ENCODE measurements around the gene AKIP1.

AKIP1 gene

DNA sequence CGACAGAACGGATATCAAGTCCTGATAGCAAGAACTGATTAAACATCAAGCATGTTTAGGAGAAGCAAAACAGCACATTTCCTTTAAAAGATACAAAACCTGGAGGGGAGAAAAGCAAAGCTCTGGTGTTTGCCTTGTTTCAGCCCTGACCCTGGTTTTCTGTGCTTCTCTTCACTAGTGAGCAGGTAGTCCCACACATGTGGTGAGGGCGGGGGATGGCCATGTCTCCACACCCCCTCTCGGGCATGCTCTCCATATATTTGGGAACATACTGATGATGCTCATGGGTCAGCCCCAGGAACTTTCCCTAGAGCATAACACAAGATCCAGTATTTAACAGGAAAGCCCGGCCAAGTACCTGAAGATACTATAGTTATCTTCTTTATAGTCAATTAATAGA, 11.7 kb downstream of the AKIP1 start:
- no peak overlapping the region for H3K56ac ChIP-seq (ENCODE audit: low read length)
- no peak overlapping the region for H3K4ac ChIP-seq (ENCODE audit: low read depth, low read length)
- H3K18ac ChIP-seq (ENCODE audit: low read length) = no peak overlapping the region
- H3K4me2 ChIP-seq (ENCODE audit: low read length) = no peak overlapping the region
- no peak overlapping the region for H3K27ac ChIP-seq (ENCODE audit: low read depth, low read length)
- H3K79me2 ChIP-seq (ENCODE audit: control insufficient read depth, insufficient read depth, low read length) = no peaks in the 10 kb centered on the region
- H3K9ac ChIP-seq (ENCODE audit: low read length) = no peak overlapping the region
- H3K79me1 ChIP-seq (ENCODE audit: low read length) = no peaks in the 10 kb centered on the region
- peaks cover 7% of the 10 kb centered on the region for H3K36me3 ChIP-seq (ENCODE audit: control insufficient read depth, insufficient read depth, low read length)
- no CpG with 5 or more reads among the region's 5 CpGs for WGBS (ENCODE audit: extremely low coverage, insufficient coverage, low lambda C conversion rate)
- no peak for DNase-seq
- H3K27me3 ChIP-seq (ENCODE audit: insufficient read depth, low read length, poor library complexity) = no peaks in the 10 kb centered on the region
- no peak overlapping the region for H2BK15ac ChIP-seq (replicated peaks; ENCODE audit: low read depth)
- H4K5ac ChIP-seq (ENCODE audit: low read length) = no peak overlapping the region
- H2BK120ac ChIP-seq (ENCODE audit: low read depth, low read length) = no peak overlapping the region
- H4K8ac ChIP-seq (ENCODE audit: low read depth, low read length) = no peak overlapping the region
- H3K4me3 ChIP-seq (ENCODE audit: low read length) = no peak overlapping the region
- no peaks in the 10 kb centered on the region for H3K4me1 ChIP-seq (ENCODE audit: control insufficient read depth, low read depth, low read length)
- no peak overlapping the region for H2AK5ac ChIP-seq (ENCODE audit: low read length)
- H2BK5ac ChIP-seq (ENCODE audit: low read length) = no peak overlapping the region
- H3K23ac ChIP-seq (ENCODE audit: low read length) = no peak overlapping the region

- WGBS (ENCODE audit: extremely low coverage, insufficient coverage, low lambda C conversion rate) = no CpG with 5 or more reads among the region's 5 CpGs
- no peak overlapping the region for H3K18ac ChIP-seq (ENCODE audit: low read length)
- H3K79me1 ChIP-seq (ENCODE audit: low read length) = no peaks in the 10 kb centered on the region
- H3K27me3 ChIP-seq (ENCODE audit: insufficient read depth, low read length, poor library complexity) = no peaks in the 10 kb centered on the region
- H3K27ac ChIP-seq (ENCODE audit: low read depth, low read length) = no peak overlapping the region
- no peak overlapping the region for H2BK120ac ChIP-seq (ENCODE audit: low read depth, low read length)
- H2BK15ac ChIP-seq (replicated peaks; ENCODE audit: low read depth) = no peak overlapping the region
- H3K23ac ChIP-seq (ENCODE audit: low read length) = no peak overlapping the region
- no peaks in the 10 kb centered on the region for H3K4me1 ChIP-seq (ENCODE audit: control insufficient read depth, low read depth, low read length)
- no peak overlapping the region for H3K4ac ChIP-seq (ENCODE audit: low read depth, low read length)
- H3K9ac ChIP-seq (ENCODE audit: low read length) = no peak overlapping the region
- H2AK5ac ChIP-seq (ENCODE audit: low read length) = no peak overlapping the region
- no peak for DNase-seq
- H3K4me2 ChIP-seq (ENCODE audit: low read length) = no peak overlapping the region
- no peak overlapping the region for H4K5ac ChIP-seq (ENCODE audit: low read length)
- peaks cover 5% of the 10 kb centered on the region for H3K36me3 ChIP-seq (ENCODE audit: control insufficient read depth, insufficient read depth, low read length)
- no peak overlapping the region for H2BK5ac ChIP-seq (ENCODE audit: low read length)
- H3K4me3 ChIP-seq (ENCODE audit: low read length) = no peak overlapping the region
- no peak overlapping the region for H4K8ac ChIP-seq (ENCODE audit: low read depth, low read length)
- no peak overlapping the region for H3K56ac ChIP-seq (ENCODE audit: low read length)
- H3K79me2 ChIP-seq (ENCODE audit: control insufficient read depth, insufficient read depth, low read length) = no peaks in the 10 kb centered on the region
These were observed 14.7 kb downstream of the AKIP1 start for GRCh38 chr11:8925711-8926110.

DNA sequence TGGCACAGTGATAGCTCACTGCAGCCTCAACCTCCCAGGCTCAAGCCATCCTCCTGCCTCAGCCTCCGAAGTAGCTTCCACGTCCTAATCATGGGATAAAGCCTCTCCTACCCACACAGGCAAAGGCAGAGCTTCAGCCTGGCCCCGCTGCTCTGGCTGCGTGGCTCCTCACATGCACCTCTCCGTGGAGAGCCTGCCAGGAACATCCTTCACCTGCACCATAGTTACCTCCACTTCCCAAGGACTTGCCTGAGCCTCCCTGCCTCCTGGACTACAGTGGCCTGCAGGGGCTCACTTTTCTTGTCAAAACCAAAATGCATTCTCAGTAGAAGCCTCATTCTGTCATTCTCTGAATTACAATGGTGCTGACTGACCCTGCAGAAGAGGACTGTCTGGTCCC, 15.2 kb downstream of the AKIP1 start:
- no peak overlapping the region for H3K4me3 ChIP-seq (ENCODE audit: low read length)
- H2AK5ac ChIP-seq (ENCODE audit: low read length) = no peak overlapping the region
- no peak overlapping the region for H3K9ac ChIP-seq (ENCODE audit: low read length)

GRCh38 chr11:8927233-8927632, 16.2 kb downstream of the AKIP1 start:
- H3K4me3 ChIP-seq (ENCODE audit: low read length) = no peak overlapping the region
- H3K18ac ChIP-seq (ENCODE audit: low read length) = no peak overlapping the region
- no peaks in the 10 kb centered on the region for H3K4me1 ChIP-seq (ENCODE audit: control insufficient read depth, low read depth, low read length)

More for the DNA sequence above, 15.2 kb downstream of the AKIP1 start:
- no peaks in the 10 kb centered on the region for H3K79me2 ChIP-seq (ENCODE audit: control insufficient read depth, insufficient read depth, low read length)
- H3K4ac ChIP-seq (ENCODE audit: low read depth, low read length) = no peak overlapping the region
- H2BK15ac ChIP-seq (replicated peaks; ENCODE audit: low read depth) = no peak overlapping the region
- H3K36me3 ChIP-seq (ENCODE audit: control insufficient read depth, insufficient read depth, low read length) = peaks cover 5% of the 10 kb centered on the region
- no peak overlapping the region for H2BK120ac ChIP-seq (ENCODE audit: low read depth, low read length)
- H3K79me1 ChIP-seq (ENCODE audit: low read length) = no peaks in the 10 kb centered on the region
- no peaks in the 10 kb centered on the region for H3K4me1 ChIP-seq (ENCODE audit: control insufficient read depth, low read depth, low read length)
- no peak overlapping the region for H3K4me2 ChIP-seq (ENCODE audit: low read length)
- no peak for DNase-seq
- no peak overlapping the region for H2BK5ac ChIP-seq (ENCODE audit: low read length)
- H4K8ac ChIP-seq (ENCODE audit: low read depth, low read length) = no peak overlapping the region
- H3K18ac ChIP-seq (ENCODE audit: low read length) = no peak overlapping the region
- no peak overlapping the region for H3K27ac ChIP-seq (ENCODE audit: low read depth, low read length)
- no CpG with 5 or more reads among the region's 5 CpGs for WGBS (ENCODE audit: extremely low coverage, insufficient coverage, low lambda C conversion rate)
- H3K56ac ChIP-seq (ENCODE audit: low read length) = no peak overlapping the region
- no peak overlapping the region for H4K5ac ChIP-seq (ENCODE audit: low read length)
- no peaks in the 10 kb centered on the region for H3K27me3 ChIP-seq (ENCODE audit: insufficient read depth, low read length, poor library complexity)
- H3K23ac ChIP-seq (ENCODE audit: low read length) = no peak overlapping the region

DNA sequence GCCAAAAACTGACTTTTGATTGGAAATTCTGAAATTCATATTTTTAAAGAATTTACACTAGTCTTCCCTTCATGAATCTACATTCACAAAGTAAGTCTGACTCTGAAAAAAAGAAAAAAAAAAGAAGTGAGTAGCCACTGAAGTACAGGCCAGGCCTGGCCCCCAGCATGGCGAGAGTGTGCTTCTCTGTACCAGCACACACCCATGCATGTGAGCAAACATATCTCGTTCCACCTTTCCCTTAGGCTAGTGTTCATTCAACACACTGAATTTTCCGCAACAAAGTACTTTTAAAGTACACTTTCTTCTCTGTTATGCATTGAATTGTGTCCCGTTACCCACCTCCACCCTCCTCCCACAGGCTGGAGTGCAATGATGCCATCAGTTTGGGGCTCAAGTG, 17.2 kb downstream of the AKIP1 start:
- H3K79me2 ChIP-seq (ENCODE audit: control insufficient read depth, insufficient read depth, low read length) = no peaks in the 10 kb centered on the region
- no peak overlapping the region for H3K56ac ChIP-seq (ENCODE audit: low read length)
- H2BK15ac ChIP-seq (replicated peaks; ENCODE audit: low read depth) = no peak overlapping the region
- no peak overlapping the region for H3K4me2 ChIP-seq (ENCODE audit: low read length)
- H3K4me3 ChIP-seq (ENCODE audit: low read length) = no peak overlapping the region
- no CpG with 5 or more reads among the region's 4 CpGs for WGBS (ENCODE audit: extremely low coverage, insufficient coverage, low lambda C conversion rate)
- H3K27me3 ChIP-seq (ENCODE audit: insufficient read depth, low read length, poor library complexity) = no peaks in the 10 kb centered on the region
- no peaks in the 10 kb centered on the region for H3K79me1 ChIP-seq (ENCODE audit: low read length)
- no peak overlapping the region for H4K8ac ChIP-seq (ENCODE audit: low read depth, low read length)
- H3K36me3 ChIP-seq (ENCODE audit: control insufficient read depth, insufficient read depth, low read length) = peaks cover 3% of the 10 kb centered on the region
- H3K9ac ChIP-seq (ENCODE audit: low read length) = no peak overlapping the region
- H3K4me1 ChIP-seq (ENCODE audit: control insufficient read depth, low read depth, low read length) = peaks cover 2% of the 10 kb centered on the region
- H2BK120ac ChIP-seq (ENCODE audit: low read depth, low read length) = no peak overlapping the region
- no peak overlapping the region for H2BK5ac ChIP-seq (ENCODE audit: low read length)
- no peak overlapping the region for H3K4ac ChIP-seq (ENCODE audit: low read depth, low read length)
- H2AK5ac ChIP-seq (ENCODE audit: low read length) = no peak overlapping the region
- H4K5ac ChIP-seq (ENCODE audit: low read length) = no peak overlapping the region
- DNase-seq = no peak
- no peak overlapping the region for H3K23ac ChIP-seq (ENCODE audit: low read length)
- no peak overlapping the region for H3K27ac ChIP-seq (ENCODE audit: low read depth, low read length)
- no peak overlapping the region for H3K18ac ChIP-seq (ENCODE audit: low read length)

More at GRCh38 chr11:8927233-8927632, 16.2 kb downstream of the AKIP1 start:
- H2BK5ac ChIP-seq (ENCODE audit: low read length) = no peak overlapping the region
- H3K56ac ChIP-seq (ENCODE audit: low read length) = no peak overlapping the region
- H2AK5ac ChIP-seq (ENCODE audit: low read length) = no peak overlapping the region
- peaks cover 5% of the 10 kb centered on the region for H3K36me3 ChIP-seq (ENCODE audit: control insufficient read depth, insufficient read depth, low read length)
- no CpG with 5 or more reads among the region's 5 CpGs for WGBS (ENCODE audit: extremely low coverage, insufficient coverage, low lambda C conversion rate)
- no peaks in the 10 kb centered on the region for H3K79me1 ChIP-seq (ENCODE audit: low read length)
- no peak overlapping the region for H3K27ac ChIP-seq (ENCODE audit: low read depth, low read length)
- DNase-seq = no peak
- no peak overlapping the region for H4K5ac ChIP-seq (ENCODE audit: low read length)
- H3K23ac ChIP-seq (ENCODE audit: low read length) = no peak overlapping the region
- no peaks in the 10 kb centered on the region for H3K79me2 ChIP-seq (ENCODE audit: control insufficient read depth, insufficient read depth, low read length)
- H2BK15ac ChIP-seq (replicated peaks; ENCODE audit: low read depth) = no peak overlapping the region
- no peak overlapping the region for H3K4me2 ChIP-seq (ENCODE audit: low read length)
- no peak overlapping the region for H3K9ac ChIP-seq (ENCODE audit: low read length)
- H2BK120ac ChIP-seq (ENCODE audit: low read depth, low read length) = no peak overlapping the region
- no peak overlapping the region for H4K8ac ChIP-seq (ENCODE audit: low read depth, low read length)
- H3K4ac ChIP-seq (ENCODE audit: low read depth, low read length) = no peak overlapping the region
- no peaks in the 10 kb centered on the region for H3K27me3 ChIP-seq (ENCODE audit: insufficient read depth, low read length, poor library complexity)

GRCh38 chr11:8928981-8929615, 18.1 kb downstream of the AKIP1 start:
- Histone ChIP-seq H3K79me2 (ENCODE audit: control insufficient read depth, insufficient read depth, low read length) (no peaks in the 10 kb centered on the region), H2AK5ac (ENCODE audit: low read length) (no peak overlapping the region), H3K4me1 (ENCODE audit: control insufficient read depth, low read depth, low read length) (peaks cover 6% of the 10 kb centered on the region), H3K18ac (ENCODE audit: low read length) (no peak overlapping the region), H3K4me2 (ENCODE audit: low read length) (no peak overlapping the region), H3K36me3 (ENCODE audit: control insufficient read depth, insufficient read depth, low read length) (peaks cover 3% of the 10 kb centered on the region), H2BK120ac (ENCODE audit: low read depth, low read length) (no peak overlapping the region), H3K56ac (ENCODE audit: low read length) (no peak overlapping the region), H2BK5ac (ENCODE audit: low read length) (no peak overlapping the region), H3K79me1 (ENCODE audit: low read length) (no peaks in the 10 kb centered on the region), H3K4ac (ENCODE audit: low read depth, low read length) (no peak overlapping the region), H3K27me3 (ENCODE audit: insufficient read depth, low read length, poor library complexity) (no peaks in the 10 kb centered on the region), H3K4me3 (ENCODE audit: low read length) (no peak overlapping the region), H4K8ac (ENCODE audit: low read depth, low read length) (no peak overlapping the region), H4K5ac (ENCODE audit: low read length) (no peak overlapping the region), H3K23ac (ENCODE audit: low read length) (no peak overlapping the region), H3K9ac (ENCODE audit: low read length) (no peak overlapping the region), H2BK15ac (replicated peaks; ENCODE audit: low read depth) (no peak overlapping the region), H3K27ac (ENCODE audit: low read depth, low read length) (no peak overlapping the region)
- DNase-seq = no peak
- no CpG with 5 or more reads among the region's 9 CpGs for WGBS (ENCODE audit: extremely low coverage, insufficient coverage, low lambda C conversion rate)

All from mesendoderm (in vitro differentiated cells).